ENCODE results near the gene VMO1. TPM values are rescaled to one million over a fixed set of nuclear protein-coding genes. Genes with fewer than 3 reads are reported as not detected.
A peak's percentile ranks its signal among the peaks of the same experiment; 100 is the strongest.

VMO1 gene
- total and polyA plus RNA-seq, 2 experiments from 2014 or later = 0.33 to 4.3 TPM

- Histone ChIP-seq H4K20me1 (ENCODE audit: insufficient read depth, poor library complexity, severe bottlenecking) (no peaks in the 10 kb centered on the region), H3K36me3 (replicated peaks; ENCODE audit: insufficient read depth, low read depth) (no peaks in the 10 kb centered on the region), H3K9me2 (replicated peaks; ENCODE audit: insufficient read depth) (no peaks in the 10 kb centered on the region), H3K4me2 (peak overlapping the region; percentile 82), H3K4me3 (no peak overlapping the region), H2AFZ (no peak overlapping the region), H3K4me1 (ENCODE audit: insufficient read depth) (no peaks in the 10 kb centered on the region), H3K79me2 (peaks cover 10% of the 10 kb centered on the region), H3K27me3 (no peaks in the 10 kb centered on the region), H3K27ac (no peak overlapping the region), H3K9me3 (ENCODE audit: low read depth) (no peaks in the 10 kb centered on the region)
- no peak for DNase-seq (ENCODE audit: low spot score)
- TF ChIP-seq CTCF (IDR thresholded peaks at IDR 0.05; ENCODE audit: poor library complexity) = no peak
- TF ChIP-seq EZH2phosphoT487 (IDR thresholded peaks at IDR 0.05; ENCODE audit: low read depth, severe bottlenecking, unreplicated experiment) = no peak
- no peak for TF ChIP-seq EZH2 (IDR thresholded peaks at IDR 0.05; ENCODE audit: borderline replicate concordance)
- 84% methylated on average over 6 of the region's 6 CpGs for WGBS (ENCODE audit: low lambda C conversion rate, missing lambda C conversion rate)
These were observed 22.2 kb upstream of the VMO1 start for GRCh38 chr17:4808378-4808767.

GRCh38 chr17:4807605-4808377, 21.6 kb upstream of the VMO1 start:
- Histone ChIP-seq H3K4me1 (ENCODE audit: insufficient read depth) (no peaks in the 10 kb centered on the region), H3K27me3 (no peaks in the 10 kb centered on the region), H3K79me2 (peaks cover 10% of the 10 kb centered on the region), H3K27ac (no peak overlapping the region), H3K4me3 (peak overlapping the region; percentile 98), H4K20me1 (ENCODE audit: insufficient read depth, poor library complexity, severe bottlenecking) (no peaks in the 10 kb centered on the region), H3K9me2 (replicated peaks; ENCODE audit: insufficient read depth) (no peaks in the 10 kb centered on the region), H3K36me3 (replicated peaks; ENCODE audit: insufficient read depth, low read depth) (no peaks in the 10 kb centered on the region), H3K9me3 (ENCODE audit: low read depth) (no peaks in the 10 kb centered on the region), H3K4me2 (peak overlapping the region; percentile 82), H2AFZ (peak overlapping the region; percentile 82)
- peak; percentile 38 for DNase-seq (ENCODE audit: low spot score)
- no peak for TF ChIP-seq CTCF (IDR thresholded peaks at IDR 0.05; ENCODE audit: poor library complexity)
- no peak for TF ChIP-seq EZH2phosphoT487 (IDR thresholded peaks at IDR 0.05; ENCODE audit: low read depth, severe bottlenecking, unreplicated experiment)
- TF ChIP-seq EZH2 (IDR thresholded peaks at IDR 0.05; ENCODE audit: borderline replicate concordance) = no peak
- 67% methylated on average over 19 of the region's 32 CpGs for WGBS (ENCODE audit: low lambda C conversion rate, missing lambda C conversion rate)

- peak within 1 kb of the TSS; percentile 82 for H2AFZ ChIP-seq
- peak; percentile 96 for DNase-seq (ENCODE audit: low spot score)
- H3K9me2 ChIP-seq (replicated peaks; ENCODE audit: insufficient read depth) = no peaks in the 10 kb centered on the region
- TF ChIP-seq EZH2 (IDR thresholded peaks at IDR 0.05; ENCODE audit: borderline replicate concordance) (no peak), EZH2phosphoT487 (IDR thresholded peaks at IDR 0.05; ENCODE audit: low read depth, severe bottlenecking, unreplicated experiment) (no peak), CTCF (IDR thresholded peaks at IDR 0.05; ENCODE audit: poor library complexity) (no peak)
- no peaks in the 10 kb centered on the region for H3K9me3 ChIP-seq (ENCODE audit: low read depth)
- peak within 1 kb of the TSS; percentile 82 for H3K4me2 ChIP-seq
- peak within 1 kb of the TSS; percentile 98 for H3K4me3 ChIP-seq
- peak within 1 kb of the TSS; percentile 86 for H3K27ac ChIP-seq
- no peaks in the 10 kb centered on the region for H4K20me1 ChIP-seq (ENCODE audit: insufficient read depth, poor library complexity, severe bottlenecking)
- WGBS (ENCODE audit: low lambda C conversion rate, missing lambda C conversion rate) = under 1% methylated on average over 23 of the region's 106 CpGs
- no peaks in the 10 kb centered on the region for H3K27me3 ChIP-seq
- no peaks in the 10 kb centered on the region for H3K36me3 ChIP-seq (replicated peaks; ENCODE audit: insufficient read depth, low read depth)
- no peaks in the 10 kb centered on the region for H3K4me1 ChIP-seq (ENCODE audit: insufficient read depth)
- peaks cover 10% of the 10 kb centered on the region for H3K79me2 ChIP-seq
These were observed 20.8 kb upstream of the VMO1 start, which contains the start of gene PLD2 for GRCh38 chr17:4806777-4807604. Gene PLD2, plus strand, starts transcription at chr17:4807152. Its CDS starts 621 bp downstream, at chr17:4807773.
